SIG-M5 (cell line): Measurements from ENCODE around the gene FOXO1.

Experiments used
- DNase-seq: peaks from one replicate; lab custom pipeline; 2025; lab: John Stamatoyannopoulos, UW

FOXO1 gene

GRCh38 chr13:40578055-40578454 is 88.4 kb downstream of the FOXO1 start:
- no peak for DNase-seq

DNA sequence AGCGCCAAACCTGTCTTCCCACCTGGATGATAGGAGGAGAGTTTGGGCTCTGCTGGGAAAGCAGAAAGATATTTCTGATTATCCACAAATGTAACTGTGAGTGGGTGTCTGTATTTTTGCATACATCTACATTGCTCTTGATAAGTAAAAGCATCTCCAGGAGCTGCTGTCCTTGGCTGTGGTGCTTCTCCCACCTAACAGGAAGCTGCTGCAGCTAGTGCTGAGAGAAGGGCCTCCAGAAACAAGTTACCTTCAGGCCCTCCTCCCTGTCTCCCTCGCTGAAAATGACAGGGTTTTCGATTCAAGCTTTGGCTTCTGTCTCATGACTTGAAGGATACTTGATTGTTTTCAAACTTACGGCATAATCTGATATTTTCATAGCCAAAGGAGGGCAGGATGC is 90.1 kb downstream of the FOXO1 start:
- DNase-seq: no peak

- no peak for DNase-seq
These were observed 93.5 kb downstream of the FOXO1 start for GRCh38 chr13:40572961-40573360.

GRCh38 chr13:40571338-40571963 is 95.0 kb downstream of the FOXO1 start:
- DNase-seq: no peak

DNA sequence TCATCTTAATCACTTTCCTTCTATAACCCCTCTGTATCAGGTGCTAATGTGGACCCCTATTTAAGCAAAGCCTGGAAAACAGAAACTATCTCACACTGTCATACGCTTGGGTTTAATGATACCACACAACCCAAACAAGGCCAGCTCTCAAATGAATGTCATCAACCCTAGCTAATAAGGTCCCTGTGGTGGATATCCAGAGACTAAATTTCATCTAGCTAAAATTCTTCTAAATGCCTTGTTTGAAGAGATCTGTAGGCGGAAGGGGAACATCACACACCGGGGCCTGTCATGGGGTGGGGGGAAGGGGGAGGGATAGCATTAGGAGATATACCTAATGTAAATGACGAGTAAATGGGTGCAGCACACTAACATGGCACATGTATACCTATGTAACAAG is 95.5 kb downstream of the FOXO1 start:
- DNase-seq: no peak

DNA sequence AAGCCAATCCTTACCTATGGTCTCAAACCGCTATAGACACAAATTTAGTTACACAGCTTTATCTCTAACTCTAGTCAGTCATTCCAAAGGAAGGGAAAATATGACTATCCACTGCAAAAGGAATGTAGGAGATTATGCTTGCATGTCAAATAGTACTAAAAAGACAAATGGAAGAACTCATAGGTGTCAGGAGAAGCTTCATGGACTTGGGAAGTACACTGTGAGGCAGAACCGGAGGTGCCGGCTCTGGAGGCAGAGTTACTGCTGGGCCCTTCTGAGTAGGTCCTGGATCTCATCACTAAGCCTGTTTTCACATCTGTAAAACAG is 97.5 kb downstream of the FOXO1 start:
- no peak for DNase-seq

DNA sequence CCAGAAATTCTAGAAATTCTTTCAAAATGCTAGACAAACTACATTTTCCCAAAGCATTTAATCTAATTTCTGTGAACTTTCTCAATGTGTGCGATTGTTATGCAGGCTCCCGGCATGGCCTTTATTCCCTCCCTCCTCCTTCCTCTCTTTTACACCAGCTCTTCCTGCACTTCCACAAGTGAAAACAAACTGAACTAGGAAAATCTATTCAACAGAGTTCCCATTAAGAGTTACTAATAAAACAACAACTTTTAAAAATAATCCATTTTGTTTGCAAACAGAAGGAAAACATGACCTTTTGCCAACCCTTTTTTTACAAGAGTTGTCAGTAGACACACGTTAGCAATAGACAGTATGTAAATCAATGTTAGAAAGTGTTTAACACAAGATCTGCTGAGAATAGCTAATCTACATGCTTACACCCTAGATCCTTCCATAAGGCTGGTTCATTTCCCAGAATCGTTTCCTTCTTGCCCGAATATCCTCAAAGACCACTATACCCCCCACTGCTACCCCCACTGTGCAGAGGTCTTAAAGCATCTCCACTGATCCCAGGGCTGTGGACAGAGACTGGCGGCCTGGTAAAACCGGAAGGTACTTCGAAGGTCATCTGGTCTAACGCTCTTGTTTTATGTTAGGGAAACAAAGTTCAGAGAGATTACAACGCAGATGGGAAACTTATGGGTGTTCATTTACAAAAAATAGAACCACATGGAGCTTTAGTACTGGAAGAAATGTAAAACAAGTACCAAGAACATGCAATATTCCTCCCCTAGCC is 98.0 kb downstream of the FOXO1 start:
- DNase-seq: no peak

GRCh38 chr13:40566811-40567210 is 99.6 kb downstream of the FOXO1 start:
- no peak for DNase-seq

- no peak for DNase-seq
These were observed 100.9 kb downstream of the FOXO1 start for GRCh38 chr13:40565282-40566148.

DNA sequence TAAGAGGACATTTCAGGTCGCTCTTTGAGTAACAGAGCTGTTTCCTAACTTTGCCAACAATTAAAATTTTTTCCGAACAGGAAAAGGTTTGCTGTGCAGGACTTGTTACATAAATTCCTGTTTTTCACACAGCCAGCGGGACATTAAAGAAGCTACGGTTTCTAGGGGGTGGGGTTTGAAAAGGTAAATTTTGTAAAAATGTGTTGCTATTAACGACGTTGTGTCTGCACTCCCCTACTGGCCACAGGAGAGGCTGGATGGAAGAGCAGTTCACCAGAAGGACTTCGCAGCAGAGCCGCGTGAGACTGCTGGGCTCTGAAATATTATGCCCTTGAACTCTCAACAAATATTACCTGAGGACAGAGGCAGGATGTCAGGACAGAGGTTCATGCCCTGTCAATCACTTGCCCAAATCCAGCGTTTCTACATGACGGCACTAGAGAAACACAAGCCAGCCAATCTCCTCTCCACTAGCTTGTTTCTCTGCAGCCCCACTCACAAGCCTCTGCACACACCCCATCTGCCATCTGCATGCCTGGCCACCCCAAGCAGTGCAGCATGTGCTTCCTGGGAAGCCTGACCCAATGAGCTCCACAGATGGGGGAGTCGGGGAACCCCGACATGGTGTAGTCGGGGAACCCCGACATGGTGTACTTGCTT is 102.0 kb downstream of the FOXO1 start:
- no peak for DNase-seq

DNA sequence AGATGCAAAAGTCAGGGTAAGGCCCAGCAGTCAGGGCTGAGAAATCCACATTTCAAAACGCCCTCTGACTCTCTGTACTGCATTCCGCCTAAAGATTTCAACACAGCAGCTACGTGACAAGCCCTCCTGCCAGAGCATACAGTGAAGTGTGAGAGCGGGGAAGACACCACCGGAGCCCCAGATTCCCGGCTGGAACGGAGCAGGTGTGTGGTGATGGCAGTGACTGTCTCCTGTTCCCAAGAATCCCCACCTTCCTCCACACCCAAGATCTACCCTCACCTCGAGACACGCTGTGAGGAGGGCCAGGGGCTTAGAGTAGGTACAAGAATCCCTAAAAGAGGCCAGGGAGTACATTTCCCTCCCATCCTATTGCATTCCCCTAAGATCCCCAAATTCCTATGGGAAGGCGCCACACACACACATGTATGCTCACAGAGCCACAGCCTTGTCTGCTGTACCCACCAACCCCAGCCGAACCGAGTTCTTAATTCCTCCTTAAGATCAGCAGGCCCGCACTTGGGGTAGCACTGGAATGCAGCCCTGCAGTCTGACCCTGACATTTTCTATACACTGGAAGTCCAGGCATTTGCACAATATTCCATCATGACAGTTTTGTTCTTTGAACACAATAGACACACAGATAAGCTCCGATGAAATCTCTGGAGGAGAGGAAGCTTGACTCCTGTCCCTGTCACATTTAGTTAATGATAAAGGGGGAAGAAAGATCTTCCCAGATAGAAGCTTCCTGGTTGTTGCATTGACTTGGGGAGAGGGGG is 102.9 kb downstream of the FOXO1 start:
- DNase-seq: no peak

- no peak for DNase-seq
These were observed 103.5 kb downstream of the FOXO1 start for GRCh38 chr13:40562975-40563349.

GRCh38 chr13:40559915-40560314 is 106.5 kb downstream of the FOXO1 start:
- DNase-seq: no peak

DNA sequence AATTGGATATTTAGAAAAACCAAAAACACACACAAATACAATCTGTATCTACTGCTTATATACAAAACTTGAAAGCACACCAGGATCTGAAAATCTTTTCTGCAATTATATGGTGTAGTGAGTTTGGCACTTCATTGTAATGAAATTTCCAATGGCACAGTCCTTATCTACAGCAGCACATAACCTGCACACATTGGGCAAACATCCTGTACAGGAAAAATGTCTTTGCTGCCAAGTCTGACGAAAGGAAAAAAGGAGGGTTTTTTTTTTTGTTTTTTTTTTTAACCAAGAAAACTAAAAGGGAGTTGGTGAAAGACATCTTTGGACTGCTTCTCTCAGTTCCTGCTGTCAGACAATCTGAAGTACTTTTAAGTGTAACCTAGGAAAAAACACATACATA is 107.8 kb downstream of the FOXO1 start:
- no peak for DNase-seq

DNA sequence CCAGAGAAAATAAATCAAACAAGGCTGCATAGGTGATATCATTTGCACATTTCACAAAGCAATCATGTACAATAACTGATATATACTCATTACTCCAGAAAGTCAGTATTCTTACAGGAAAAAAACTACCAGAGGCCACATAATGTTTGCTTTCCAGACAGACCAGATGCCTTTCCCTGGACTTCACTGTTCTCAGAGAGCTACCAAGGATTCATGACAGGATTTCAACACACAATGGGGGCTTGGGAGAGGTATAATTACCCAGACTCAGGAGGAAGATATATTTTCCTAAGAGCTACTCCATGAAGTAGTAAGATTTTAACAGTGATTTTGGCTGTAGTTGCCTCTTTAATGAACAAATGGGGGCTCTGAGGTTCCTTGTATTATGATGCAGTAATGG is 110.0 kb downstream of the FOXO1 start:
- DNase-seq: no peak

- no peak for DNase-seq
These were observed 113.1 kb downstream of the FOXO1 start for GRCh38 chr13:40553356-40553755.

GRCh38 chr13:40552895-40553294 is 113.5 kb downstream of the FOXO1 start:
- no peak for DNase-seq

DNA sequence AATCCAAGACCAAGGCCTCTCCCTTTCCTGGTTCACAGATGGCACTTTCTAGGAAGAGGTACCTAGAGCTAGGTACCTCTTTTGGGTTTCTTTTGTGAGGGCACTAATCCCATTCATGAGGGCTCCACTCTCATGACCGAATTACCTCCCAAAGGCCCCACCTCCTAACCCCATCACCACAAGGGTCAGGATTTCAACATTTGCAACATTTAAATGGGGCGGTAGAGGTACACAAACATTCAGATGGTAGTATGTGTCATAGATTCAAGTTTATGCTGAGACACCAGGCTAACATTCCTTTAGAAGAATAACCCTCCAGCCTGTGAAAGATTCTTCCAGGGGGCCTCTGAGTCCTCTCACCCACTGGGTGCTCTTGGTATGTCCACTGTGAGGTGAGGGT is 116.3 kb downstream of the FOXO1 start:
- no peak for DNase-seq

GRCh38 chr13:40549500-40550094 is 116.8 kb downstream of the FOXO1 start:
- no peak for DNase-seq

GRCh38 chr13:40547591-40548315 is 118.7 kb downstream of the FOXO1 start:
- no peak for DNase-seq

DNA sequence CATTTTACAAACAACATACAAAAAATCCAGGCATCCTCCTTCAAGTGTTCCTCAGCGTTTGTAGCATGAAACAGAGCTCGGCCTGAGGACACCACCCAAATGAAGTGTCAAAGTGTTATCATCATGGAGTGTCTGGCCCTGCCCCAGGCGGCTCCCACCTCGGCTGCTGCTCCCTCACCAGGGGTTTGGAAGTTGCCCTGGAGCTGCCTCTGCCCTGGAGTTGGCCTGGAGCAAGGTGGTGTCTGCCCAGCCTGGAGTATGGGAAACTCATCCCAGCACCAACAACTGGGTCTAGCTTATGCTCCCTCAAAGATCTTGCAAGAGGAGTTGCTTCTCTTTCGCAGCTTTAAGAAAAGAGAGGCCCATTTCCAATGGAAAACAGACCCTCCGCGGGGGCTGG is 120.4 kb downstream of the FOXO1 start:
- DNase-seq: no peak
